Measurements from ENCODE around the gene DDX4.

DDX4 gene

GRCh38 chr5:55816342-55816741, 78.5 kb downstream of the DDX4 start:
- peak; percentile 55 for ATAC-seq
- no peak for TF ChIP-seq CSDC2 (CRISPR knock-in tag; IDR thresholded peaks at IDR 0.05)
- no peak for TF ChIP-seq RARB (CRISPR knock-in tag; IDR thresholded peaks at IDR 0.05)
- TF ChIP-seq CSRNP3 (CRISPR knock-in tag; IDR thresholded peaks at IDR 0.05) = no peak
- no peak for TF ChIP-seq PPARA (CRISPR knock-in tag; IDR thresholded peaks at IDR 0.05; ENCODE audit: borderline replicate concordance)
- TF ChIP-seq TSHZ2 (CRISPR knock-in tag; IDR thresholded peaks at IDR 0.05) = no peak
- no peak for TF ChIP-seq SNAI2 (CRISPR knock-in tag; IDR thresholded peaks at IDR 0.05)
- no peak for TF ChIP-seq ZNF565 (CRISPR knock-in tag; conservative IDR thresholded peaks at IDR 0.05; ENCODE audit: low read depth)
- TF ChIP-seq ARNTL (CRISPR knock-in tag; IDR thresholded peaks at IDR 0.05; ENCODE audit: borderline replicate concordance, low read depth) = no peak
- no peak for TF ChIP-seq TOX (CRISPR knock-in tag; IDR thresholded peaks at IDR 0.05; ENCODE audit: borderline replicate concordance)
- TF ChIP-seq ZNF8 (CRISPR knock-in tag; IDR thresholded peaks at IDR 0.05) = no peak
- no peak for TF ChIP-seq BACH2 (CRISPR knock-in tag; IDR thresholded peaks at IDR 0.05; ENCODE audit: borderline replicate concordance)

- no peak for ATAC-seq
- TF ChIP-seq ESRRG (CRISPR knock-in tag; IDR thresholded peaks at IDR 0.05) (no peak), BACH2 (CRISPR knock-in tag; IDR thresholded peaks at IDR 0.05; ENCODE audit: borderline replicate concordance) (no peak), ZFP30 (CRISPR knock-in tag; IDR thresholded peaks at IDR 0.05) (no peak), PATZ1 (CRISPR knock-in tag; IDR thresholded peaks at IDR 0.05; ENCODE audit: borderline replicate concordance) (no peak), TSHZ2 (CRISPR knock-in tag; IDR thresholded peaks at IDR 0.05) (no peak), CSDC2 (CRISPR knock-in tag; IDR thresholded peaks at IDR 0.05) (no peak), ZNF8 (CRISPR knock-in tag; IDR thresholded peaks at IDR 0.05) (no peak), ZNF70 (CRISPR knock-in tag; IDR thresholded peaks at IDR 0.05) (no peak), ISL1 (CRISPR knock-in tag; IDR thresholded peaks at IDR 0.05) (no peak), CREB5 (CRISPR knock-in tag; IDR thresholded peaks at IDR 0.05; ENCODE audit: low read depth) (no peak), POU6F1 (CRISPR knock-in tag; IDR thresholded peaks at IDR 0.05; ENCODE audit: borderline replicate concordance, low read depth) (no peak), ZFP3 (CRISPR knock-in tag; IDR thresholded peaks at IDR 0.05) (no peak), CSRNP3 (CRISPR knock-in tag; IDR thresholded peaks at IDR 0.05) (no peak), OSR1 (CRISPR knock-in tag; IDR thresholded peaks at IDR 0.05) (no peak), ZNF565 (CRISPR knock-in tag; conservative IDR thresholded peaks at IDR 0.05; ENCODE audit: low read depth) (no peak), TOX (CRISPR knock-in tag; IDR thresholded peaks at IDR 0.05; ENCODE audit: borderline replicate concordance) (no peak), PPARA (CRISPR knock-in tag; IDR thresholded peaks at IDR 0.05; ENCODE audit: borderline replicate concordance) (no peak), TCF4 (CRISPR knock-in tag; IDR thresholded peaks at IDR 0.05; ENCODE audit: borderline replicate concordance) (no peak)
These were observed 79.2 kb downstream of the DDX4 start for GRCh38 chr5:55817030-55817429.
